Right lobe of liver (tissue), 4 donors: ENCODE data around the gene C3orf22.

ENCODE experiments used
- CTCF ChIP-seq, 4 donors: fragments of 200-600 bp in 3 of 4; fragments of 450-650 bp in 1 of 4; IDR thresholded peaks; one replicate each; pipeline versions ENCODE4 v1.5.1 to v1.8.0; 2016 to 2022; ENCODE audit warnings: antibody characterized with exemption in 4 of 4, mild to moderate bottlenecking in 2 of 4
- POLR2A ChIP-seq: fragments of 450-650 bp; IDR thresholded peaks from one replicate; pipeline ENCODE4 v1.6.1; 2017; ENCODE audit warnings: antibody characterized with exemption, mild to moderate bottlenecking
- donor health status: DM: no; HTN: no; CAD: no.
- donor health status: DM: no; HTN: no; CAD: no.
- donor health status: DM: no; HTN: yes; CAD: no.

- TF ChIP-seq CTCF (IDR thresholded peaks at IDR 0.05) (no peak), POLR2A (no peak)
Observed at GRCh38 chr3:126503701-126504100, 55.0 kb downstream of the C3orf22 start.
